NCI-H146 (cell line): Measurements from ENCODE around the gene RNF26.
"Not testable (repeated sequence)": the region's sequence is repeated elsewhere in the genome, so short reads cannot be mapped to it uniquely, and the experiment has no call there.

ENCODE experiments used
- DNase-seq: peaks from one replicate; lab custom pipeline; 2025; lab: John Stamatoyannopoulos, UW

The RNF26 gene

DNA sequence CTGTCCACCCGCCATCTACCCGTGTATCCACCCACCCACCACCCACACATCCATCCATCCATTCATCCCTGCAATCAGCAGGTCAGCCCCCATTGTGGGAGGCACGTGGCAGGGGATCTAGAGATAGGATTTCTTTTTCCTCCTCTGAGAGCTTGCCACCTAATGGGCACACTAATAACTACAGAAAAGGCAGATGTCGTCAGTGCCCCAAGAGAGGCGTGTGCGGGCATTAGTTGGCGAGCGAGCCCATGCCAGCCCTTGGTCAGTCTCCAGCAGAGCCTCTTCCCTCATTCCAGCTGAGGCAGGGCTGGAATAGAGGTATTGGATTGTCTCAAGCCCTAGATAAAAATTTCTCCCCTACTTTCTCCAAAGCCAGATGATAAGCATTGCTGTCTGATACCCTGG is 37.5 kb downstream of the RNF26 start:
- DNase-seq: peak; percentile 16

GRCh38 chr11:119372260-119373058 is 38.1 kb downstream of the RNF26 start:
- no peak for DNase-seq

- no peak for DNase-seq
These were observed 39.0 kb downstream of the RNF26 start for GRCh38 chr11:119373059-119373920.

DNA sequence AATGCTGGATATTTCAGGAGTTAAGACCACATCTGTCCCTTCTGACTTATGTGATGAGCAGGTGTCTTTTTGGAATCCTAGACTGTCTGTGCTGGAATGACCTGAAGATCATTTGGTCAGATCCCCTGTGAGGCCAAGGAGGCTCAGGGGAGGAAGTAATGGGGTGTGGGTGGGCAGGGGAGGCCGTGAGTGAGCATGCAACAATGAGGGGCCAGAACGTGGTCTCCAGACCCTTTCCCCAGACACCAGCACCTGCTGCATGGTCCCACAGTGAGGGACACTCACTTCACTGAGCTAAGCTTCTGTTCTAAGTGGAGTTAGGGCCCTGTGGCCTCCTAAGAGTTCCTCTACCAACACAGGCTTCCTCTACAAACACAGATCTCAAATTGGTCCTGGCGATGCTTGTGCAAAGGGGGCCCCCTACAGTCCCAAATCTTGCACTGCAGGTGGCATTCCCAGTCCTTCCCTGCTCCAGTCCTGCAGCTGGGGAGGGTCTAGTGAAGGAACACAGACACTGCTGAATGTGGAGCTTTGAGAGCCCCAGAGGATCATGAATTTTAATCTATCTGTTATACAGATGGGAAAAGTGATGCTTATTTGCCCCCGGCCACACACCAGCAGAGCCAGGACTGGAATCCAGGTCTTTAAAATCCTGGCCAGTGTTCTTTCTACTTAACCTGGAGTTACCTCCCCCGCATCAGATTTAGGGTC is 39.7 kb downstream of the RNF26 start:
- peak; percentile 74 for DNase-seq

DNA sequence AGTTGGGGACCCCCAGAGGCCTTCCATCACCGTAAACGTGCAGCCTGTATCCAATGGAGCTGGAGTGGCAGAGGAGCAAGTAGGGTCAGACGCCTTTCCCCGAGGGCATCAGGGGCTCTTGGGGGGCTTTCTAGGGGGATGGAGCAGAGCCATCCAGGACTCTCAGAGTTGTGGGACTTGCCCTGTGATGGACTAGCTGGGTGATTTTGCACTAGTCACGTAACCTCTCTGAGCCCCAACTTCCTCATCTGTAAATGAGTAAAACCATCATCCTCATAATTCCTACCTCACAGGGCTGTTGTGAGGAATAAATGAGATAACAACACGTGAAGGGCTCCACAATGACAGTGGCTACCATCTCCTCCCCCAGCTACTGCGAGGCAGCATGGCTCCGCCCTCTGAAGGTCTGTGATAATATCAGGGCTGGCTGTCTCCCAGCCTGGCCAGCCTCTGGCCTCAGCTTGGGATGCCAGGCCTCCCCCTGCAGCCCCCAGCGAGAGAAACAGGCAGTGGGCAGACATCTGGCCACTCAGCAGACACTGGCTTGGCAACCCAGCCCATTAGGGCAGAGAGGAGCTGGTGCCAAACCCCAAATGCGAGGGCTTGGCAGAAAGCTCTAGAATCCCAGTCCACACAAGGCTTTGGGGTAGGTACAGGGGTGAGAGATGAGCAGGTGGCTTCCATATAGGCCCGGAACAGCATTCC is 40.5 kb downstream of the RNF26 start:
- DNase-seq: no peak

DNA sequence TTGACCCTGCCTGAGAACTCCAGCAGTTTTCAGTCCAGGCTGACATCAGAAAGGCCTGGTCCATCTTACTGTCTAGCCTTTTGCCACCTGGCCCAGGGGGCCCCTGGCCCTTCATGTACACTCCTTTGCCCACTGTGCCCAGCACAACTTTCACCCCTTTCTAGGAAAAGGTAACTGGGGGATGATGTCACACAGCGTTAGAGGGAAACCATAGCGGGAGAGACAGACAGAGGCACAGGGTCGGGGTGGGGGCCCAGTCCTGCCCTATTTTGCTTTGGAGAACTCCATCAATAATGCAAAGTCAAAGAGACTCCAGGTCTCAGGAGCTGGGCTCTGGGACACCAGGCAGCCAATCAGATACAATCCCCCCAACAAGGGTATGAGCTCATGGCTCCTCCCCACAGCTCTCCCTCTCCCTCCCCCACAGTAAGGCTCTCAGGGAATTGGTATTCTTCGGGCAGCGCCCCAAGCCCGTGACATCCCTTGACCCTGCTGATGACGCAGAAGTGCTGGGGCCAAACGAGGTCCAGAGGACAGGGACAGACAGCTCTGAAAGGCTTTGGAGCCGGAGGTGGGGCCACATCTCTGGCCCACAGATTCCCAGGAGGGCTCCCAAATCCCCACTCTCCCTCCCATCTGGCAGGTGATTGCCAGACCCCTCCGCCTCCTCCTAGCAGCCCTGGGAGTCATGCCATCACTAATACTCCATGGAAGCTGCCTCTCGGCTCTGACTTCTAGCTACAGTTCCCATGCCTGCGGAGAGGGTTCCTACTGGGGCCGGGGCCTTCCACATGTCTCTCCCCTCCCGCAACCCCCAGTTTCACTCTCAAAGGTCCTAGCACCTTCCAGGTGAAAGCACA is 41.2 kb downstream of the RNF26 start:
- DNase-seq: peak; percentile 18

DNA sequence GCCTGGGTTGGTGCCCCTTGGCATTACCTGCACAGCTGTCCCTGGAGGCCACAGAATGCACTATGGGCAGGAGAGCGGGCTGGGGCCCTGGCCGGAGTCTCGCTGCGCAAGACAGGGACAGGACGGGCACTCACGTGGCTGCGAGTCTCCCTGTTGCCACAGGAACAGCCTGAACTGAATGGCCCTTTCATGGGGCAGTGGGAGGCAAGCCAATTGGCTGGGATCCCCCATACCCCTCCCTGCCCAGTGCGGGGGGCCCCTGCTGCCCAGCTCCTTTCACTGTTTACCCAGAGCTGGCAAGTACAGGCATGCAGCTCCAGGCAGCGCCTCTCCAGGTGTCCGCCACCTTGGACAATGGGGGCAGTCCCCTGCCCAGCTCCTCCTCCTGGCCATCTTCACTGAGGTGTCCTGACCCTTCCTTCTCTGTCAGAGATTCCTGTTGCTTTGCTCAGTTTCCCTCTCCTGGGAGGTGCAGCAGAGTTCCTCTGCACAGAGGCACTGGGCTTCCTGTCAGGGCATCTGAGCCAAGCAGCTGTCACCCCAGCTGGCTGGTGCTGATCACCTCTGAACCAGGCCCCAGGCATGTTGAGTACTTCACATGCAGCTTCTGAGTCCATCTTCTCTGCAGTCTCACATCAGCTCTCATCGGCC is 42.0 kb downstream of the RNF26 start:
- DNase-seq: peak; percentile 98

DNA sequence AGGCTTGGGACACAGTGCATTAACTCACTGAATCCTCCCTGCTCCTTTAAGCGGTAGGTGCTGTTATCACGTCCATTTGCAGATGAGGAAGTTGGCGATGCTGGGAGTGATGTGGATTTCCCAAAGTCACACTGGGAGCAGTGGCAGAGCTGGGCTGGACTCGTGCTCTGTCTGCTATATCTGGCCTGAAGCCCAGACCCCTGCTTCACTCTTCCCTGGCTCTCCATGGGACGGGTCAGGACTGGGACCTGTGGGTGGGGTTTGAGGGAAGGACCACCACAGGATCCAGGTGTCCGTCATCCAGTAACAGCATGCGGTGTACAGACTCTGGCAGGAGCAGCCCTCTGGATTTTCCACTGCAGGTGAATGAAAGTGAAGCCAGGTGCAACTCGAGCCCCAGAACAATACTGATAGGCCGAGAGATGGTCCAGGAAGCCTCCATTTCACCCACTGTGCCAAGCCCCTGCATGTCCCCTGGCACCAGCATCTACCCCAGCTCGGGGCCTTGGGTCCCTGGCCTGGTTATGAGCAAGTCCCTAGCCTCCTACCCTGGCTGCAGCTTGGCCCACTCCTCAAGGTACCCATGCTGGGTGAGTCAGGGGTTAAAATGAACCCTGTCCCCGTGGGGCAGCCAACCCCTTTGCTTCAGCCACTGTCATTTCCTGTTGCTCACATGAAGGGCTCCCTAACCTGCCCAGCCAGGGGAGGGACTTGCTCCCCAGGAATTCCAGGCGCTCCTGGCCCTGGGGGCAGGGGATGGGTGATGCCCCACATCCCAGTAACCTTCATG is 43.0 kb downstream of the RNF26 start:
- peak; percentile 22 for DNase-seq

DNA sequence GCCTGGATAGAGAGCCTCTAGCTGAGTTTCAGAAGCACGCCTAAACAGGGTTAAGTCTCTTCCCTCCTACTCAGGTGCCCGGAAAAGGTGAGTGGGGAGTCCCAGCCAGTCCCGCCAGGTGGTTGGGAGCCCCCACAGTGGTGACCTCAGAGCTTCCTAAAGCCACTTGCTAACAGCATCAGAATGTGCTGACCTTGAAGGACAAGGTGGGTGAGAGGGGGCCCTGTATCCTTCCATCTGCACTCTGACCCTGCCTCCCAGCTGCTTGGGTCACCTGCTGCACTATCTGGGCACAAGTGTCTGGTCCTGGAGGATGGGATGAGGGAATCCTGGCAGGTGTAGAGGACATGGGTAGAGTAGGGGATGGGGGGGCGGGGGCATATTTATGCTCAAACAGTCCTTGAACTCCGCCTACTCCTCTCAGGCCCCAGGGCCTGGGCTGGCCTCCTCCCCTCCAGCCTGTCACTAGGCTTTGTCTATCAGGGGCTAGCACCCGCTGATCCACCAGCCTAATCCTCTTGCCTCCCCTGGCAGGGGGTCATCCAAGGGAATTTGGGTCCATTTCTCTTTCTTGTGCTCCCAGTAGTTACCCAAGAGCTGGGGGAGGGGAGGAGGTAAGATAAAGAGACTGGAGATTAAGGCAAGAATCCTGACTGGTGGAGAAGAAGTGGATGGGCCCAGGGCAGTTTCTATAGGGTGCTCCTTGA is 43.8 kb downstream of the RNF26 start:
- peak; percentile 16 for DNase-seq

GRCh38 chr11:119378851-119379465 is 44.6 kb downstream of the RNF26 start:
- DNase-seq: no peak

- no peak for DNase-seq
These were observed 46.0 kb downstream of the RNF26 start for GRCh38 chr11:119380160-119380826.

- peak; percentile 52 for DNase-seq
These were observed 46.5 kb downstream of the RNF26 start for GRCh38 chr11:119380827-119381180.

- peak; percentile 97 for DNase-seq
These were observed 47.1 kb downstream of the RNF26 start, which contains the start of gene USP2 for GRCh38 chr11:119381181-119381988. Gene USP2, minus strand, starts transcription at chr11:119381690. Its CDS starts 8,210 bp downstream, at chr11:119373480.

DNA sequence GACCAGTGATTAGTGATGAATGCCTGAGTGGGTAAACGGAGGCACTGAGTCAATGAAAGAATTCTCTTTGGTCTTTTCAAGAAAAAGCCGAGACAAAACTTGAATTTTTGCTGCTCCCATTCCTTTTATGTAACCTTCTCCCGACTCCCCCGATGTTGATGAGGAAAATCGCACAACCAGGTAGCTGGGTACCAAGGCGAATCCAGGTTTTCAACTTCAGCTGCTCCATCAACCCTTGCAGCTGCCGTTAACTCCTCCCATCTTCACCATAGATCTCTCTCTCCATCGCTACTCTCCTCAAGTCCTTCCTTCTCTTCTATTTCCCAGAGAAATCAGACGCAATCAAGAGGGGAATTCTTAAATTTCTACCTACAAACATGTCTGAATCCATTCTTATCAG is 47.8 kb downstream of the RNF26 start:
- DNase-seq: no peak

GRCh38 chr11:119382513-119382912 is 48.2 kb downstream of the RNF26 start:
- DNase-seq: not testable (repeated sequence)

DNA sequence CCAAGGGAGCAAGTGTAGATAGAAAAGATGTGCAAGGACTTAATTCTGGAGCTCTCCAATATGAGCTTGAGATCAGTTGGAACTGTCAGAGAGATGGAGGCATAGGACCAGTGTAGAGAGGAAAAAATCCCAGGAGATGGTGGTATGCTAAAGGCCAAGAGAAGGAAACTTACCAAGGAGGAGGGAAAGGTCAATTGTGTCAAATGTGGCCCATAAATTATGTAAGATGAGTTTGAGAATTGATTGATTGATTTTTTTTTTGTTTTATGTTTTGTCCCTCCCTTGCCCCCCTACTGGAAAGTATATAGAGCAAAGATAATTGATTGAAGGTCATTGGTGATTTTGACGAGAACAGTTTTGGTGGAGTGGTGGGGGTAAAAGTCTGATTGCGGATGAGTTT is 50.0 kb downstream of the RNF26 start:
- DNase-seq: no peak
